Glutamatergic neuron (in vitro differentiated cells): ENCODE results near the gene ASAP3. TPM values are rescaled to one million over a fixed set of nuclear protein-coding genes. Genes with fewer than 3 reads are reported as not detected.

Experiments
- DNase-seq: peaks from one replicate; pipeline ENCODE4 v3.0.0; 2022
- H3K27ac Mint-ChIP-seq: one replicate; pipeline ENCODE4 v1.8.0; 2020; ENCODE audit warnings: mild to moderate bottlenecking, mixed read lengths, inconsistent platforms; ENCODE audit not compliant: unreplicated experiment
- H3K27me3 Mint-ChIP-seq: one replicate; pipeline ENCODE4 v1.8.0; 2020; ENCODE audit warnings: mild to moderate bottlenecking, moderate library complexity, mixed read lengths, inconsistent platforms; ENCODE audit not compliant: unreplicated experiment
- H3K36me3 Mint-ChIP-seq: one replicate; pipeline ENCODE4 v1.8.0; 2020; ENCODE audit warnings: mild to moderate bottlenecking, mixed read lengths, inconsistent platforms; ENCODE audit not compliant: unreplicated experiment
- H3K4me1 Mint-ChIP-seq: one replicate; pipeline ENCODE4 v1.8.0; 2020; ENCODE audit warnings: mild to moderate bottlenecking, low read depth, mixed read lengths, inconsistent platforms; ENCODE audit not compliant: unreplicated experiment
- H3K4me3 Mint-ChIP-seq: one replicate; pipeline ENCODE4 v1.8.0; 2020; ENCODE audit warnings: mild to moderate bottlenecking, mixed read lengths, inconsistent platforms; ENCODE audit not compliant: unreplicated experiment
- H3K9me3 Mint-ChIP-seq: one replicate; pipeline ENCODE4 v1.8.0; 2020; ENCODE audit warnings: mild to moderate bottlenecking, moderate library complexity, mixed read lengths, inconsistent platforms; ENCODE audit not compliant: unreplicated experiment
- CTCF ChIP-seq: fragments of 200-600 bp; sonication (generic); IDR thresholded peaks from one replicate; pipeline ENCODE4 v1.5.0; 2021; ENCODE audit not compliant: partially characterized antibody, unreplicated experiment
- total RNA-seq: library from RNA; stranded (reverse); fragmentation: NEBNext Ultra II Directional; extraction: Animal tissue kit (Norgen Biotek cat#: 25700); gene quantifications from one replicate; pipeline ENCODE4 v1.2.1, GENCODE V29; 2021; ENCODE audit not compliant: unreplicated experiment

The ASAP3 gene
- total RNA-seq, 1 donor from 2014 or later = 53.5 TPM

- peaks cover 10% of the 10 kb centered on the region for H3K36me3 Mint-ChIP-seq
- H3K9me3 Mint-ChIP-seq = peaks cover 3% of the 10 kb centered on the region
- no peak overlapping the region for H3K27ac Mint-ChIP-seq
- H3K4me1 Mint-ChIP-seq = no peaks in the 10 kb centered on the region
- no peak for DNase-seq
- H3K4me3 Mint-ChIP-seq = no peak overlapping the region
- no peak for TF ChIP-seq CTCF
- no peaks in the 10 kb centered on the region for H3K27me3 Mint-ChIP-seq
Measured at GRCh38 chr1:23459338-23459757, 24.6 kb downstream of the ASAP3 start.

DNA sequence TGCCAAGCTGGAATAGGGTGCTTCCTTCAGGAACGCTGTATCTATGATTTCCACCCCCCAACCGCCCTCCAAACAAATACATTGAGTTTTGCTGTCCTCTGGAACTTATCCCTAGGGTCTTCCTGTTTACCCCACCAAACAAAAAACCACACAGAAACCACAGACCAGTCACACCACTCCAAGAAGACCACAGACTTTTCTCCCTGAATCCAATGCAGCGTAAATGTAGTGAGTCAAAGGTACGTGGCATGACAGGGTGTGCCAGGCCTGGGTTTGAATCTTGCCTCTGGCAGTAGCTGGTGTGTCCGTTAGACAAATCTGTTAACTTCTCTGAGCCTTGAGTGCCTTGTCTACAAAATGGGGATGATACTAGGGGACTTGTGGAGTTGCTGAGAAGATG, 27.8 kb downstream of the ASAP3 start:
- Mint-ChIP-seq H3K27ac (no peak overlapping the region), H3K36me3 (peaks cover 10% of the 10 kb centered on the region), H3K4me3 (no peak overlapping the region), H3K9me3 (peaks cover 3% of the 10 kb centered on the region), H3K4me1 (no peaks in the 10 kb centered on the region), H3K27me3 (peaks cover 3% of the 10 kb centered on the region)
- no peak for DNase-seq
- TF ChIP-seq CTCF = no peak

DNA sequence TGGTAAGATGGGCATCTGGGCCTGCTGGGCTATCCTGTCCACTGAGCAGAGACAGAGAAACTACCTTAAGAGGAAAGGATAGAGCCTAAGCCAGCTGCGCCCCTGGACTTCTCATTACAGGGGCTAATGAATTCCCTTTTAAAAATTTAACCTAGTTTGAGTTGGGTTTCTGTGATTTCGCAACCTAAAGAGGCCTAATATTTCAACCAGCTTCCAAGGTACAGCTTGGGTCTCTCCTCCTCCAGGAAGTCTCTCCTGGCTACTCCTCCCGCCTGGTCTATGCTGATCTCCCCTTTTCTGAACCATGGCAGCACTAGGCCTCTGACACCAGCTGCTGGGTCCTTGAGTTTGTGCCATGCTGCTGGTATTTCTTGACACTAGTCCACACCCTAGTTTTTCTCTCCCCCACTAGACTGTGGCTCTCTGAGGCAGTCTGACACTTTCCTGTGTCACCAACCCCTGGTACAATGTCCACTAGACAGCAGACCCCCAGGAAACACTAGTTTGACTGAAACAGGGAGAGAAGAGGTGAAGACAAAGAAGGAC, 30.5 kb downstream of the ASAP3 start:
- H3K4me1 Mint-ChIP-seq = peaks cover 6% of the 10 kb centered on the region
- H3K9me3 Mint-ChIP-seq = peaks cover 3% of the 10 kb centered on the region
- H3K27me3 Mint-ChIP-seq = peaks cover 3% of the 10 kb centered on the region
- no peak for TF ChIP-seq CTCF
- H3K36me3 Mint-ChIP-seq = peaks cover 10% of the 10 kb centered on the region
- no peak overlapping the region for H3K4me3 Mint-ChIP-seq
- no peak overlapping the region for H3K27ac Mint-ChIP-seq
- DNase-seq = no peak

DNA sequence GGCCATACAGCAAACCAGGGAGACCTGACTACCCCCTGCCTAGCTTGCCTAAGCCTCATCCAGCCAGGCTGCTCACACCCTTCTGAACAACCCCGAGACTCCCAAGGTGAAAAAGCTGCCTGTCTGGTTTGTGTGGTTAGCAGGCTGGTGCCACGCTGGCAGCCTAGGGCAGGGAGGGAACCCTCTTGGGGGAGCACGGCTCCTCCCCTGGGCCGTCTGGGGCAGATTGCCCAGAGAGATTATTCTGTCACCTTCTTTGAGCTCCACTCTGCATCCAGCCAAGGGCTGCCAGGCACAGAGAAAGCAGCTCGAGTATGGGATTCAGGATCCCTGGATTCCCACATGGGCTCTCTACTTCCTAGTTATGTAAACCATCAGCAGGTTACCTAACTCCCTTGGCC, 32.0 kb downstream of the ASAP3 start:
- no peaks in the 10 kb centered on the region for H3K9me3 Mint-ChIP-seq
- peaks cover 6% of the 10 kb centered on the region for H3K4me1 Mint-ChIP-seq
- TF ChIP-seq CTCF = no peak
- H3K4me3 Mint-ChIP-seq = no peak overlapping the region
- DNase-seq = no peak
- no peak overlapping the region for H3K27ac Mint-ChIP-seq
- peaks cover 6% of the 10 kb centered on the region for H3K36me3 Mint-ChIP-seq
- H3K27me3 Mint-ChIP-seq = peaks cover 3% of the 10 kb centered on the region

DNA sequence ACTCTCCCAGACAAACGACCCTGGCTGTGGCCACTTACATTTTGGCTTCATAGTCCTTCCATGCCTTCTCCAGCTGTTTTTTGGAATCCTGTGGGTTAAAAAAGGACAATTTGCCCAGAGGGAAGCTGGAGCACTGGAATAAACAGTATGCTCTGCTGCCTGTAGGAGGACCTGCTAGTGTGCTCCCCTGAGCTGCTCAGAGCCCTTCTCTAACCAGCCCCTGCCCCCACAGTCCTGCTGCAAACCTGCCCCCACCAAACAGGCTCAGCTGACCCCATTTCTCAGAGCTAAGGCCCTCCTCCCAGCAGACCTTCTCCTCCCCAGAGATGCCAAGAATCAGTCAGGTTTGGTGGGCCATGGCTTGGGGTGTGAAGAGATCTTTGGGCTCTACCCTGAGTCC, 32.5 kb downstream of the ASAP3 start:
- peaks cover 6% of the 10 kb centered on the region for H3K4me1 Mint-ChIP-seq
- H3K4me3 Mint-ChIP-seq = no peak overlapping the region
- H3K9me3 Mint-ChIP-seq = no peaks in the 10 kb centered on the region
- no peak for TF ChIP-seq CTCF
- H3K36me3 Mint-ChIP-seq = peaks cover 6% of the 10 kb centered on the region
- H3K27me3 Mint-ChIP-seq = peaks cover 3% of the 10 kb centered on the region
- H3K27ac Mint-ChIP-seq = no peak overlapping the region
- DNase-seq = no peak
